GM18520 (cell line): ENCODE results near the gene GORAB.

Source experiments
- ATAC-seq: cut with Tn5 transposase; IDR thresholded peaks from one replicate; pipeline ENCODE4 v1.9.1; 2021; ENCODE audit not compliant: unreplicated experiment

The GORAB gene

DNA sequence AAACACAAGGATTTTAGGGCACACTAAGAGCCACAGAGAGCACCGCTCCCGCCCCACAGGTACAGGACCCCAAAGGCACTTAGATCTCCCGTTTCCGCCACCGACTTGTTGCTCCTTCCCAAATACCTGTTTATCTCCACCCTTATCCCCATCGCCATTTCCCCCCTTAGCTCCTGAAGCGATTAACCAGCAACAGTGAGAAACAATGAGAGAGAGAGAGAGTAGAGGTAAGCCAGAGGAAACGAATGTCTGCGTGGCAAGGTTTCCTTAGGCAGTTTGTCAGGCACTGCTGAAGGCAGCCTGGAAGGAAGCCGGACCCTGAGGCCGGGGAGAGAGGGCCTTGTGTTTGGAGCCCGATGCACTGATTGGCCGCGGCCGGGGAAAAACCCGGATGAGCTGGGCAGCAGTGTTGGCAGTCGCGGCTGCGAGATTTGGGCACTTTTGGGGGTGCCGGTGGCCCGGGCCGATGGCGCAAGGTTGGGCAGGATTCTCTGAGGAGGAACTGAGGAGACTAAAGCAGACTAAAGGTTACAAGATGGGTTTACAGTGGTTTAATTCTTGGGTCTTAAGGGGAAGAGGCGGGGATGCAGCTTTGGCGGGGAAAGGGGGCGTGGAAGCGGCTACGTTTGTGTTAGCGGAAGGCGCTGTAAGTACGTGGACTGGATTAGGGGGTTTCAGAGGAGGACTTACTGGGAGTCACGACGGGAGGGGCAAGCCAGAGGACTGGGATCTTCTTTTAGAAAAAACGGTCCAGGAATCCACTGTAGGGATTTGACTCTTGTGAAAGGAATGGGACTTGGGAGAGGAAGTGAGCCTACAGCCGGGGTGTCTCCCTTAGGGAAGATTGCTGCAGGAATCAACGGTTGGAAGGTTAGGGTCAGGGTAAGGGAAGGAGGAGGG, at the start of gene GORAB:
Gene GORAB (plus strand): TSS at position 409 of the 900 bp plus-strand sequence. CDS start 58 bp downstream, at position 467.
- ATAC-seq: peak; percentile 95

DNA sequence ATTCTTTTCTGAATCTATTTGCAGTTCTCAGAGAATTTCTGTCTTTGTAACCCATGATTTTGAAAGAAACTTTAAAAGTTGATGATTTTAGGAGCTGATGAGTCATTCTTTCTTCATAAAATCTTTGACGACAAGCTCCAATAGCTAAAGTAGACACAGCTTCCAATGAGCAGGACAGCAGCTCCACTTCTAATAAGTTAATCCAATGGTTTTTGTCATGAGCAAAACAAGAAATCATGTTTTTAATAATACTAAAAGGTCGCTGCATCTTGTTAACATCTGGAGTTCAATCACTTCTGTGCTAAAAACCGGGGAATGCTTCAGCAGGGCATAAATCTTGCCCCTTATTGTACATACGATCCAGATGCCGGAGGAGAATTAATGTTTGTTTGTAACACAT, 48.9 kb upstream of the GORAB start:
- ATAC-seq: no peak

- no peak for ATAC-seq
Measured at GRCh38 chr1:170487503-170487902, 44.5 kb upstream of the GORAB start.

DNA sequence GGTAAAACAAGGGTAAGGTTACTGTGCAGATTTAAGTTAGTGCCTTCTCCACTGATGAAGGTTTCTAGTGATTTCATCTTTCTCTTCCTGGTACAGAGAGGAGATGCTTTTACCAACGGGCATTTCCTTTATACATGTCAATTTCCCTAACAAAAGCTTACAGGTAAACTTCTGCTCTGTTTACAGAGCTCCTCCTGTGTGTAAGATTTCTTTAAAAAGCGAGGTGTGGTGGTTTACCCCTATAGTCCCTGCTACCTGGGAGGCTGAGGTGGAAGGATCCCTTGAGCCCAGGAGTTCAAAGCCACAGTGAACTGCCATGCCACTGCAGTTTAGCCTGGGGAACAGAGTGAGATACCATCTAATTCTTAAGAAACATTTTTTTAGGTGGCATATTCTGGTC, 40.7 kb upstream of the GORAB start:
- no peak for ATAC-seq

GRCh38 chr1:170494369-170494768, 37.6 kb upstream of the GORAB start:
- ATAC-seq: no peak

DNA sequence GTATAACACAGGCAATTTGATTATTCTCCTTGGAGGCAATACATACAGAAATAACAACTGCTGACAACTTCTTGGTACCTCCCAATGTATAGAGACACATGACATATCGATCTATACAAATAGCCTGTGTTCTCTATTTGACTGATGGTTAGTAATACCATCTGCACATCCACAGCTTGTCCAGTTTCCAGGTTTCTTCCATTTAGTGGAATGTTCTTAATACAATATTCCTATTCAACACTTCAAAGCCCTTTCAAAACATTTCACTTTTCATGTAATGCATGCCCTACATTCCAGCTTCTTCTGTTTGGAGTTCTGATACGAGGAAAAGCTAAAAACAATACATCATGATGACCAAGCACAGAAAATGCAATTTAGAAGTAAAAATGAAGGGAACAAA, 37.0 kb upstream of the GORAB start:
- no peak for ATAC-seq

- no peak for ATAC-seq
Measured at GRCh38 chr1:170498876-170499275, 33.1 kb upstream of the GORAB start.

DNA sequence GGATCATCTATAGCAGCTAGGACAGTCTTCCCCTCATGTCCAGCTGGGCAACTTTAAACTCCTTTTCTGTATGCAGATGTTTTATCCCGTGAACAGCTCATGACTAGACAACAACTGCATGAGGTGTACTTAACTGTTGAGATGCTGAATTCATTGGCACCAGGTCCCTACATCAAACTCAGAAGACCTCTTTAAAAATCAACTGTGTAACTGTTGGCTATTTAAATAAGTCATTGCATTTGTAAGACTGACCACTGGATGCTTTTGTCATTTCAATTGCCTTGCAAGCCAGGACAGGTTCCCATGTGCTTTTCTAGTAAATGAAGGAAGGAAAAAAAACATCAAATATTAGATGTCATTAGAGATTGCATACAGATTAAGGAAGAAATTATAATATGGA, 28.3 kb upstream of the GORAB start:
- ATAC-seq: no peak

DNA sequence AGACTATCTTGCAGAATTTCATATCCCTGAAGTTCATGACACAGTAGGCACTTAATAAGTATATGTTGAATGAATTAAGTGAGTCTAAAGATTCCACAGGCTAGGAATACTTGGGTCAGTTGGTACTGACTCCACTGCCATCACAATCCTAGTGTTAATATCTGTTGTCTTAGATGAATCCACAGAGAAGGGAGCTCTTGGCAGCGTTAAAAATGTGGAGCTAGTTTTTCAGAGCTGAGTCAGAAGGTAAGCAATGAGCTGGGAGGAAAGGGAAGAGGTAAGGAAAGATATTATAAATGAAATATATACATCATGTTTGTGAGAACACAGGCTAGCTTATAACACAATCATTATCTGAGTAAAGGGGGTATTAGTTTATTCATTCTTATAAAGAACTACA, 21.8 kb upstream of the GORAB start:
- ATAC-seq: no peak

DNA sequence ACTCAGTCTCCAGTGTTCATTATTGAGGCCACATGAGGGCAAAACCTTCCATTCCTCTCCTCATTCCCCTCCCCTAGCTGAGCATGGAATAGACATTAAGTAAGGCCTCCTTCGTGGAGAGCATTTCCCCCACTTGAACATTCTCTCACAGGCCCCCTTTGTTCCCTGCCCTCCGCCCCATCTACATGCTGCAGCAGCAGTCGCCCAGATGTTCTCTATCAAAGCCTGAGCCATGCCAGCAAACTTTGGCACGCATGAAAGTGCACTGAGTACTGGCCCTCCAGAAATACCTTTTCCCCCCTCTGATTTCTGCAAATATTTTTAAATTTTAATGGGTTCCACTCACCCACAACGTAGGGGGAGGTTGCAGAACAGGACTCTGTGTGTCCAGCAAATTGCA, 20.9 kb upstream of the GORAB start:
- ATAC-seq: no peak

- no peak for ATAC-seq
Measured at GRCh38 chr1:170513138-170513537, 18.8 kb upstream of the GORAB start.

DNA sequence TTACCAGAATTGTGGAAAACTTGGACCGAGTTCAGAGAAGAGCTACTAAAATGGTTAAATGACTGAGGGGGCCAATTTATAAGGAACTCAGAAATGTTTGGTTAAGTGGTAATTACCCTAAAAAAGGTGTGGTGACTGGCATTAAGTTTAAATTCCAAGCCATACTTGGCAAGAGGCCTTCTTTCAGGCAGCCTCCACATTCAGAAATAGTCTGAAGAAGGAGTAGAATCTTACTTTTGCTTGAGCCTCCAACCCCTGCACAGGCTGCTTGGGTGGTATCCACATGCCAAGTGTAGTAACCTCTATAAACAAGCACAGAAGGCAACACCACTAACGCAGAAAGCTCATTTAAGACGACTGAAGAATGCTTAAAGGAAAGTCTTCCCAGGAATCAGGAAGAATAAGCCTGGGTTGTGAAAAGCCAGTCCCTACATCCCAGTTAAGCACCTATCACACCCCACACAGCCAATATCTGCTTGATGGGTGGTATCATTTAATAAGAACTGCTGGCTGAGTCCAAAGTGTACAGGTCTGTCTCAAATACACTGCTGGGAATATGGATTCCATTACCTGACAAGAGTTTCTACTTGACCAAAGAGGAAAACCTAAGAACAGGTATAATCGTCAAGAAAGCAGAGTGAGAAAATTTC, 13.7 kb upstream of the GORAB start:
- no peak for ATAC-seq

- ATAC-seq: no peak
Measured at GRCh38 chr1:170518965-170519364, 13.0 kb upstream of the GORAB start.

DNA sequence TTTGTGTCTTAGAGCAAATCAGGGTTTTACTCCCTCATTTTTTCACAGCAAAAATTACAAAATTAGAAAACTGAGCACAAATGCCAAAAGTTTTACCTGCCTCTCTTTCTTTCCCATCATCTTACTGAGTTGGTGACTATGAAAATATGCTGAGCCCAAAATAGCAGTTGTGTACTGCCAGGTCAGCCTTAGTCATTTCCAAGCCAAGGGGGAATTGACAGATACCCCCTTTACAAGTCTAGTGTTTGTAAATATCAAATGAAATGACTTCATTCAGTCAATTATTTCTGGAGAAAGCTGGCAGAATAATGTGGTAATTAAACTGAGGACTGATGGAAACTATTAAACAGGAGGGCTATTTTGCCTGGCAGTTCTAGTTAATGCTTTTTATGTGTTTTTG, 11.4 kb upstream of the GORAB start:
- no peak for ATAC-seq

- no peak for ATAC-seq
Measured at GRCh38 chr1:170521818-170522217, 10.1 kb upstream of the GORAB start.

- ATAC-seq: no peak
Measured at GRCh38 chr1:170530972-170531757, 801 bp upstream of the GORAB start.

DNA sequence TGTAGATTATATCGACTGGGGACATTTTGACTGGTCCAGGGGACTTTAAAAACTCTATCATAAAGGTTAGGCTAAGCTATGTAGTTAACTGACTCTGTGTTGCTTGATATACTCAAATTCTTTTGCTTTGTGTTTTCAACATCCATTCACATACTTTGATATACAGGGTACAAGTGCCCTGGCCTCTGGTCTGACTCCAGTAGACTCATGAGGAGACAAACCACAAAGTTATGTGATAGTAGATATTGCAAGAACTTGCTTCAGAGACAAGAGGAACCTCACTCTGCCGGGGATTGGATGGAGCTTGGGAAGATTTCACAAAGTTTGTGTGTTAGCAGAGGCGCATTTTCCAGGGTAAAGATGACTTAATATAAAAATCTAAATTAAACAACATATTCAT, 1.3 kb downstream of the GORAB start:
- ATAC-seq: no peak

DNA sequence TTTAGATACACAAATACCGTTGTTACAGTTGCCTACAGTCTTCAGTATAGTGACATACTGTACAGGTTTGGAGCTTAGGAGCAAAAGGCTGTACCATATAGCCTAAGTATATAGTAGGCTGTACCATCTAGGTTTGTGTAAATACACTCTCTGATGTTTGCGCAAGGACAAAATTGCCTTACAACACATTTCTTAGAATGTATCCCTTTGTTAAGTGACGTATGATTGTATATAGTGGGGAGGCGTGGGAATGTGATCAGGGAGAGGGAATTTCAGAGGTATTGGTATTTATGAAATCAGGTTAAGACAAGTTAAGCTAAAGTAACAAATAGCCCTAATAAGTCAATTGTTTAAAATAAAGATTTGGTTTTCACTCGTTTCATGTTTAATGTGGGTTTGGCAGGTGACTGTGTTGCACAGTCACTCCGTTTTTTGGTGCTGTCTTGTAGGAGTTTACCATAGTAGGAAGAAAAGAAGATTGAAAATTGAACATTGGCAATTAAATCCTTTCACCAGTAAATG, 2.7 kb downstream of the GORAB start:
- ATAC-seq: no peak

- no peak for ATAC-seq
Measured at GRCh38 chr1:170535418-170535817, 3.5 kb downstream of the GORAB start.

GRCh38 chr1:170536924-170537551, 5.1 kb downstream of the GORAB start:
- ATAC-seq: no peak
